A549 (cell line): Measurements from ENCODE around the gene PARD3B. TPM values are rescaled to one million over a fixed set of nuclear protein-coding genes. Genes with fewer than 3 reads are reported as not detected.

Experiments
- ATAC-seq, 2 experiments: fragments of 200-7000 bp in 1 of 2; fragments of >200 bp in 1 of 2; cut with Nextera tagmentation in 1 of 2; cut with Tn5 transposase in 1 of 2; 3 replicates each; pipeline versions ENCODE4 v1.8.0 to v1.9.1; 2018 to 2020; ENCODE audit warnings: mild to moderate bottlenecking in 1 of 2, moderate library complexity in 1 of 2
- CTCF ChIA-PET: fragments of 300-600 bp; sonication (Branson Sonifier 250); formaldehyde crosslinking; extraction: SDS; loops from one replicate; lab custom pipeline; 2021; ENCODE audit warnings: antibody characterized with exemption, inconsistent platforms; lab: Yijun Ruan, JAX
- POLR2A ChIA-PET: fragments of 350-600 bp; formaldehyde crosslinking; extraction: SDS; loops from one replicate; lab custom pipeline; 2021; ENCODE audit warnings: antibody characterized with exemption, inconsistent platforms; lab: Yijun Ruan, JAX
- DNase-seq, 2 experiments: peaks; one replicate each; pipeline versions ENCODE4 v3.0.0 to v3.0.0-alpha.2; 2011 to 2016; ENCODE audit warnings: low read depth in 1 of 2, low spot score in 1 of 2
- FAIRE-seq: peaks from 2 replicates; lab custom pipeline; 2011; peaks lifted over from hg19 to GRCh38; lab: Jason Lieb, UNC
- H3K27ac ChIP-seq, 2 experiments: fragments of >200 bp; sonication (Bioruptor Twin); formaldehyde crosslinking; 3 replicates each; pipeline ENCODE4 v1.5.1; 2016 to 2017
- H3K4me1 ChIP-seq: fragments of >200 bp; sonication (Bioruptor Twin); formaldehyde crosslinking; 3 replicates; pipeline ENCODE4 v1.6.1; 2016
- H3K4me2 ChIP-seq: fragments of >200 bp; sonication (Bioruptor Twin); formaldehyde crosslinking; 3 replicates; pipeline ENCODE4 v1.6.1; 2016
- H3K4me3 ChIP-seq: fragments of >200 bp; sonication (Bioruptor Twin); formaldehyde crosslinking; 3 replicates; pipeline ENCODE4 v1.5.1; 2016
- H3K9me3 ChIP-seq: fragments of >200 bp; sonication (Bioruptor Twin); formaldehyde crosslinking; 3 replicates; pipeline ENCODE4 v1.6.1; 2016
- CHD4 ChIP-seq: fragments of 200-600 bp; sonication (generic); IDR thresholded peaks from 2 replicates; pipeline ENCODE4 v1.6.1; 2016; ENCODE audit warnings: antibody characterized with exemption, mild to moderate bottlenecking, borderline replicate concordance
- GATA3 ChIP-seq: IDR thresholded peaks from 2 replicates; pipeline ENCODE4 v1.6.1; 2012; ENCODE audit warnings: borderline replicate concordance
- HOXB5 ChIP-seq: fragments of 250-450 bp; sonication (Bioruptor Pico); IDR thresholded peaks from 2 replicates; pipeline ENCODE4 v1.5.0; 2020; ENCODE audit warnings: mild to moderate bottlenecking, moderate library complexity
- KDM1A ChIP-seq: fragments of 200-600 bp; sonication (generic); IDR thresholded peaks from 2 replicates; pipeline ENCODE4 v1.6.1; 2016; ENCODE audit warnings: low read depth, mild to moderate bottlenecking
- MAFK ChIP-seq: fragments of 450-650 bp; IDR thresholded peaks from 2 replicates; pipeline ENCODE4 v1.6.1; 2014; ENCODE audit not compliant: partially characterized antibody
- MYC ChIP-seq: IDR thresholded peaks from 2 replicates; pipeline ENCODE4 v1.6.1; 2012; ENCODE audit warnings: mild to moderate bottlenecking, inconsistent platforms, low read length, improper control_type of control experiment, borderline replicate concordance
- NPAS2 ChIP-seq: fragments of 250-450 bp; sonication (Bioruptor Pico); IDR thresholded peaks from 2 replicates; pipeline ENCODE4 v1.8.0; 2022; ENCODE audit warnings: mild to moderate bottlenecking, moderate library complexity, borderline replicate concordance
- TFCP2L1 ChIP-seq: fragments of 250-450 bp; sonication (Bioruptor Pico); IDR thresholded peaks from 2 replicates; pipeline ENCODE4 v1.5.0; 2021; ENCODE audit warnings: mild to moderate bottlenecking
- TP53 ChIP-seq: fragments of 250-450 bp; sonication (Bioruptor Pico); IDR thresholded peaks from 2 replicates; pipeline ENCODE4 v1.5.0; 2021; ENCODE audit warnings: mild to moderate bottlenecking, moderate library complexity
- ZSCAN20 ChIP-seq: fragments of 250-450 bp; sonication (Bioruptor Pico); IDR thresholded peaks from 2 replicates; pipeline ENCODE4 v1.8.0; 2022; ENCODE audit warnings: mild to moderate bottlenecking, moderate library complexity
- WGBS: methylation state at CpG from one replicate; pipeline ENCODE4 v1.1.6; 2017; ENCODE audit errors: missing lambda C conversion rate; 5-methylcytosine and 5-hydroxymethylcytosine counted together
- polyA plus RNA-seq, 4 experiments: library from polyadenylated mRNA; depleted of rRNA in 3 of 4; stranded (reverse); fragments of >200 nt; fragmentation: RNase III in 1 of 4; extraction: RNeasy Plus Mini Kit Qiagen cat#74134 plus additional on column Dnase treatment in 1 of 4; gene quantifications; 2 replicates in 3 of 4; 3 replicates in 1 of 4; pipeline ENCODE4 v1.2.3, GENCODE V29; 2011 to 2017
- TF ChIP-seq, protein P1 (sequence below): fragments of 450-650 bp; IDR thresholded peaks from 2 replicates; pipeline ENCODE4 v1.6.1; 2014; ENCODE audit warnings: antibody characterized with exemption
- TF ChIP-seq, protein P2 (sequence below): fragments of 250-450 bp; sonication (Bioruptor Pico); IDR thresholded peaks from 2 replicates; pipeline ENCODE4 v1.5.0; 2020; ENCODE audit warnings: low read depth, mild to moderate bottlenecking, moderate library complexity
- TF ChIP-seq, protein P3 (sequence below): fragments of >200 bp; sonication (Bioruptor Twin); formaldehyde crosslinking; IDR thresholded peaks from 3 replicates; pipeline ENCODE4 v1.6.1; 2016
- TF ChIP-seq, protein P4 (sequence below): IDR thresholded peaks from 2 replicates; pipeline ENCODE4 v1.6.1; 2012; ENCODE audit warnings: low read depth, borderline replicate concordance
- TF ChIP-seq, protein P5 (sequence below): fragments of >200 bp; sonication (Bioruptor Twin); formaldehyde crosslinking; IDR thresholded peaks from 3 replicates; pipeline ENCODE4 v1.5.1; 2016

The PARD3B gene
- polyA plus RNA-seq, 2 of the 4 experiments (the other 2 are of a cell fraction) = 1.2 to 2.4 TPM

DNA sequence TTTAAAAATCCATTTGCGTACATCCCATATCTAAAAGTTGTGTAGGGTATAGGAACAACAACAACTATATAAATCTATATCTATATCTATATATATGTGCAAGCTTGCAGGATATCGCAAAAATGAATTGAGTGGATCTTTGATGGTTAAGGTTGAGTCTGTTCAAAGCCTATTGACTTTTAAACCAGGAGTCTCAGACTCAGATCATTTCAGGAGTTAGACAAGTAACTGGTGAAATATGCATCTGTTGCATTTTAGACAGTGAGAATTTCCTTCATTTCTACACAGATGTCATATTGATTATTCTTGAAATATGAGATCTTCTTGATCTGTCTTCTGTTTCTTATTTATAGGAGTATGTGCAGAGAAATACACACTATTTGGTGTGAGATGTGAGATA is 66.5 kb downstream of the PARD3B start:
- FAIRE-seq (no peak), DNase-seq (no peak), ATAC-seq (no peak)
- WGBS = 95% methylated on average over 2 of the region's 2 CpGs
- POLR2A ChIA-PET = no interaction called here
- Histone ChIP-seq H3K27ac (no peak overlapping the region), H3K9me3 (no peaks in the 10 kb centered on the region), H3K4me2 (no peak overlapping the region; the same call in 2 of the 3 replicates), H3K4me3 (no peak overlapping the region), H3K4me1 (peaks cover 7% of the 10 kb centered on the region; the same call in 2 of the 3 replicates)
- no peak for TF ChIP-seq TFCP2L1
- TF ChIP-seq TP53 (CRISPR knock-in tag) = no peak
- peak; percentile 25 for TF ChIP-seq MAFK
- TF ChIP-seq CHD4 = no peak
- CTCF ChIA-PET = no interaction called here

DNA sequence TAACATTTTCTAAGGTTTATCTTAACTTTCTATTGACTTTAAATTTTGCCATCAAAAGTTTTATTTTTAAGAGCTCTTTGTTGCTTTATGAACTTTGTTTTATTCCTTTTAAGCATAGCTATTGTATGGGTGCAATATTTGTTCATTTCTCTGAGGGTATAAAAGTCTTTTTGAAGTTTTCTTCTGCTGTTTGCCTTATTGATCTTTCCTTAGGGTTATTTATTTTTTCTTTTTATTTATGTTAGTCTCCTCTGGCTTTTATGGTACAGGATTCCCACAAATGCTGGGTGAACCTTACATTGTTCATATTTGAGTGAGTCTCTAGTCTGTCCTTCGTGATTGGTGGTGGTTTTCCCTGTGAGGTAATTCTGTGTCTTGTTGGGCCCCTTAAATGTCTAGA is 68.4 kb downstream of the PARD3B start:
- WGBS = 35% methylated on average over 1 of the region's 1 CpG
- peaks cover 7% of the 10 kb centered on the region; the same call in 2 of the 3 replicates for H3K4me1 ChIP-seq
- no peak for FAIRE-seq
- no peak overlapping the region for H3K4me2 ChIP-seq
- POLR2A ChIA-PET = no interaction called here
- H3K4me3 ChIP-seq = no peak overlapping the region
- DNase-seq = no peak
- TF ChIP-seq, protein P1, sequence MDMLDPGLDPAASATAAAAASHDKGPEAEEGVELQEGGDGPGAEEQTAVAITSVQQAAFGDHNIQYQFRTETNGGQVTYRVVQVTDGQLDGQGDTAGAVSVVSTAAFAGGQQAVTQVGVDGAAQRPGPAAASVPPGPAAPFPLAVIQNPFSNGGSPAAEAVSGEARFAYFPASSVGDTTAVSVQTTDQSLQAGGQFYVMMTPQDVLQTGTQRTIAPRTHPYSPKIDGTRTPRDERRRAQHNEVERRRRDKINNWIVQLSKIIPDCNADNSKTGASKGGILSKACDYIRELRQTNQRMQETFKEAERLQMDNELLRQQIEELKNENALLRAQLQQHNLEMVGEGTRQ = no peak
- no peak for TF ChIP-seq NPAS2 (CRISPR knock-in tag)
- TF ChIP-seq, protein P2, sequence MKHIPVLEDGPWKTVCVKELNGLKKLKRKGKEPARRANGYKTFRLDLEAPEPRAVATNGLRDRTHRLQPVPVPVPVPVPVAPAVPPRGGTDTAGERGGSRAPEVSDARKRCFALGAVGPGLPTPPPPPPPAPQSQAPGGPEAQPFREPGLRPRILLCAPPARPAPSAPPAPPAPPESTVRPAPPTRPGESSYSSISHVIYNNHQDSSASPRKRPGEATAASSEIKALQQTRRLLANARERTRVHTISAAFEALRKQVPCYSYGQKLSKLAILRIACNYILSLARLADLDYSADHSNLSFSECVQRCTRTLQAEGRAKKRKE = no peak
- TF ChIP-seq MYC = no peak
- TF ChIP-seq, protein P3, sequence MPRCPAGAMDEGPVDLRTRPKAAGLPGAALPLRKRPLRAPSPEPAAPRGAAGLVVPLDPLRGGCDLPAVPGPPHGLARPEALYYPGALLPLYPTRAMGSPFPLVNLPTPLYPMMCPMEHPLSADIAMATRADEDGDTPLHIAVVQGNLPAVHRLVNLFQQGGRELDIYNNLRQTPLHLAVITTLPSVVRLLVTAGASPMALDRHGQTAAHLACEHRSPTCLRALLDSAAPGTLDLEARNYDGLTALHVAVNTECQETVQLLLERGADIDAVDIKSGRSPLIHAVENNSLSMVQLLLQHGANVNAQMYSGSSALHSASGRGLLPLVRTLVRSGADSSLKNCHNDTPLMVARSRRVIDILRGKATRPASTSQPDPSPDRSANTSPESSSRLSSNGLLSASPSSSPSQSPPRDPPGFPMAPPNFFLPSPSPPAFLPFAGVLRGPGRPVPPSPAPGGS = no peak
- no peak overlapping the region for H3K27ac ChIP-seq
- no peak for ATAC-seq
- CTCF ChIA-PET = interaction anchor here (1.2 kb wide), 1 partner anchor 50 kb away, joined by 3 read pairs; no protein-coding TSS in a partner anchor
- H3K9me3 ChIP-seq = no peaks in the 10 kb centered on the region

DNA sequence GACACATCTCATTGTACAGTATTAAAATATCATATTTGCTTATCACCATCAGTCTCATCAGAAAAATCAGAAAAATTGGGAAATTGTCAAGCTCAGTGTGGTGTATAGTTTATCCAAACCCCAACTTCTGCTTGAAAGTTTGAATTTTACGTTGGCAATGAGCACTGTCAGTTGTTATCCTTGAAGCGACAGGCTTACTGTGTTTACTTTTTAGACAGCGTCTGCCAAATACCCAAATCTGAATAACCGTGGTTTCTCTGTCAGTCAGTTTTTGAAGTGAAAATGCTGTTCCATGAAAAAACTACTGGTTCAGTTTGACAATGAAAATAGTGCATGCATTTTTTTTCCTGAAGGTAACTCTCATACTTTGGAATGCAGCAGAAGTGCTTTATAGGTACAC is 70.2 kb downstream of the PARD3B start:
- Histone ChIP-seq H3K9me3 (no peaks in the 10 kb centered on the region), H3K4me3 (no peak overlapping the region), H3K4me1 (peaks cover 7% of the 10 kb centered on the region; the same call in 2 of the 3 replicates), H3K4me2 (no peak overlapping the region), H3K27ac (no peak overlapping the region)
- DNase-seq (no peak), FAIRE-seq (no peak), ATAC-seq (no peak)
- ChIA-PET POLR2A (no interaction called here), CTCF (no interaction called here)
- TF ChIP-seq KDM1A (no peak), GATA3 (no peak), HOXB5 (no peak), ZSCAN20 (CRISPR knock-in tag) (no peak)
- TF ChIP-seq, protein P4, sequence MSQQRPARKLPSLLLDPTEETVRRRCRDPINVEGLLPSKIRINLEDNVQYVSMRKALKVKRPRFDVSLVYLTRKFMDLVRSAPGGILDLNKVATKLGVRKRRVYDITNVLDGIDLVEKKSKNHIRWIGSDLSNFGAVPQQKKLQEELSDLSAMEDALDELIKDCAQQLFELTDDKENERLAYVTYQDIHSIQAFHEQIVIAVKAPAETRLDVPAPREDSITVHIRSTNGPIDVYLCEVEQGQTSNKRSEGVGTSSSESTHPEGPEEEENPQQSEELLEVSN = no peak
- TF ChIP-seq, protein P3 = no peak
- TF ChIP-seq, protein P5, sequence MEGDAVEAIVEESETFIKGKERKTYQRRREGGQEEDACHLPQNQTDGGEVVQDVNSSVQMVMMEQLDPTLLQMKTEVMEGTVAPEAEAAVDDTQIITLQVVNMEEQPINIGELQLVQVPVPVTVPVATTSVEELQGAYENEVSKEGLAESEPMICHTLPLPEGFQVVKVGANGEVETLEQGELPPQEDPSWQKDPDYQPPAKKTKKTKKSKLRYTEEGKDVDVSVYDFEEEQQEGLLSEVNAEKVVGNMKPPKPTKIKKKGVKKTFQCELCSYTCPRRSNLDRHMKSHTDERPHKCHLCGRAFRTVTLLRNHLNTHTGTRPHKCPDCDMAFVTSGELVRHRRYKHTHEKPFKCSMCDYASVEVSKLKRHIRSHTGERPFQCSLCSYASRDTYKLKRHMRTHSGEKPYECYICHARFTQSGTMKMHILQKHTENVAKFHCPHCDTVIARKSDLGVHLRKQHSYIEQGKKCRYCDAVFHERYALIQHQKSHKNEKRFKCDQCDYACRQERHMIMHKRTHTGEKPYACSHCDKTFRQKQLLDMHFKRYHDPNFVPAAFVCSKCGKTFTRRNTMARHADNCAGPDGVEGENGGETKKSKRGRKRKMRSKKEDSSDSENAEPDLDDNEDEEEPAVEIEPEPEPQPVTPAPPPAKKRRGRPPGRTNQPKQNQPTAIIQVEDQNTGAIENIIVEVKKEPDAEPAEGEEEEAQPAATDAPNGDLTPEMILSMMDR = no peak
- 81% methylated on average over 4 of the region's 4 CpGs for WGBS
